Esophagus squamous epithelium (tissue), 5 donors: ENCODE measurements around the gene BAG3. TPM values are rescaled to one million over a fixed set of nuclear protein-coding genes. Genes with fewer than 3 reads are reported as not detected.

ENCODE experiments used
- DNase-seq: peaks from one replicate; lab custom pipeline; 2025; lab: John Stamatoyannopoulos, UW
- H3K27ac ChIP-seq, 4 donors: fragments of 200-600 bp; sonication (generic); one replicate each; pipeline ENCODE4 v1.5.1; 2016 to 2019; ENCODE audit warnings: mild to moderate bottlenecking in 1 of 4
- H3K27me3 ChIP-seq, 4 donors: fragments of 200-600 bp; sonication (generic); 1 replicate in 3 of 4; 2 replicates in 1 of 4; pipeline versions ENCODE4 v1.5.1 to v1.6.0; 2017 to 2021; ENCODE audit warnings: antibody characterized with exemption in 1 of 4
- H3K36me3 ChIP-seq, 3 donors: fragments of 200-600 bp; sonication (generic); one replicate each; pipeline ENCODE4 v1.5.1; 2016 to 2019
- H3K4me1 ChIP-seq, 3 donors: fragments of 200-600 bp; sonication (generic); one replicate each; pipeline ENCODE4 v1.5.1; 2017 to 2019
- H3K4me3 ChIP-seq, 4 donors: fragments of 200-600 bp; sonication (generic); 1 replicate in 3 of 4; 2 replicates in 1 of 4; pipeline ENCODE4 v1.5.1; 2016 to 2019; ENCODE audit warnings: mild to moderate bottlenecking in 2 of 4, moderate library complexity in 1 of 4
- H3K9me3 ChIP-seq, 3 donors: fragments of 200-600 bp; sonication (generic); one replicate each; pipeline ENCODE4 v1.5.1; 2016 to 2019
- CTCF ChIP-seq, 6 experiments: fragments of 450-650 bp in 4 of 6; fragments of 200-600 bp in 2 of 6; sonication (generic) in 2 of 6; IDR thresholded peaks; one replicate each; pipeline ENCODE4 v1.5.1; 2016 to 2019; ENCODE audit warnings: antibody characterized with exemption in 6 of 6, mild to moderate bottlenecking in 4 of 6, moderate library complexity in 4 of 6
- POLR2A ChIP-seq, 4 donors: fragments of 450-650 bp; IDR thresholded peaks; one replicate each; pipeline ENCODE4 v1.6.1; 2017; ENCODE audit warnings: antibody characterized with exemption in 4 of 4, mild to moderate bottlenecking in 4 of 4, moderate library complexity in 3 of 4
- WGBS, 2 donors: methylation state at CpG; one replicate each; pipeline ENCODE4 v1.1.5; 2018; 5-methylcytosine and 5-hydroxymethylcytosine counted together
- intact Hi-C: fragments of 100-400 bp; cut with DNase I; formaldehyde crosslinking; loops from one replicate; pipeline ENCODE4 v1.15.0; 2022
- total RNA-seq, 4 donors: library from RNA; depleted of rRNA; stranded (reverse); fragments of >200 nt; gene quantifications; one replicate each; pipeline ENCODE4 v1.1.0, GENCODE V29; 2016
- donor health status: DM: yes; HTN: yes; CAD: no.

Gene BAG3
- total RNA-seq, 4 donors from 2014 or later: 51.6 to 102 (median 57.2) TPM

GRCh38 chr10:119713744-119714483 lies 62.7 kb downstream of the BAG3 start:
- H3K27me3 ChIP-seq: no peaks in the 10 kb centered on the region
- H3K4me3 ChIP-seq: no peak overlapping the region
- H3K9me3 ChIP-seq: no peaks in the 10 kb centered on the region
- TF ChIP-seq POLR2A (IDR thresholded peaks at IDR 0.05): no peak
- TF ChIP-seq CTCF (IDR thresholded peaks at IDR 0.05): no peak
- no peak overlapping the region for H3K27ac ChIP-seq
- DNase-seq: no peak
- intact Hi-C loops: no loop called here
- no peaks in the 10 kb centered on the region for H3K36me3 ChIP-seq
- 49 to 58% methylated on average over 5 to 7 of the region's 7 CpGs for WGBS, 2 donors
- H3K4me1 ChIP-seq: peaks cover 0 to 6% (median 0%) of the 10 kb centered on the region in 3 donors

- intact Hi-C loops: no loop called here
- Histone ChIP-seq H3K27ac (no peak overlapping the region), H3K4me1 (peaks cover 0 to 6% (median 0%) of the 10 kb centered on the region in 3 donors), H3K4me3 (no peak overlapping the region), H3K36me3 (no peaks in the 10 kb centered on the region), H3K27me3 (no peaks in the 10 kb centered on the region), H3K9me3 (no peaks in the 10 kb centered on the region)
- DNase-seq: no peak
- no peak for TF ChIP-seq POLR2A (IDR thresholded peaks at IDR 0.05)
- TF ChIP-seq CTCF (IDR thresholded peaks at IDR 0.05): no peak
- 37 to 46% methylated on average over 2 of the region's 2 CpGs for WGBS, 2 donors
Measured at GRCh38 chr10:119714484-119714816, 63.3 kb downstream of the BAG3 start.

- no peak for DNase-seq
- 61 to 76% methylated on average over 7 of the region's 8 CpGs for WGBS, 2 donors
- Histone ChIP-seq H3K27ac (peak overlapping the region in 3 of 4 donors; percentile 22 to 36 (median 25)), H3K4me3 (no peak overlapping the region), H3K4me1 (peaks cover 0 to 6% (median 0%) of the 10 kb centered on the region in 3 donors), H3K36me3 (no peaks in the 10 kb centered on the region), H3K9me3 (no peaks in the 10 kb centered on the region), H3K27me3 (no peaks in the 10 kb centered on the region)
- no peak for TF ChIP-seq POLR2A (IDR thresholded peaks at IDR 0.05)
- TF ChIP-seq CTCF (IDR thresholded peaks at IDR 0.05): no peak
- intact Hi-C loops: no loop called here
Measured at GRCh38 chr10:119715628-119716505, 64.7 kb downstream of the BAG3 start.

- Histone ChIP-seq H3K27me3 (no peaks in the 10 kb centered on the region), H3K27ac (no peak overlapping the region), H3K9me3 (no peaks in the 10 kb centered on the region), H3K4me3 (no peak overlapping the region), H3K4me1 (peaks cover 6 to 36% (median 21%) of the 10 kb centered on the region in 3 donors), H3K36me3 (no peaks in the 10 kb centered on the region)
- WGBS, 2 donors: 82 to 92% methylated on average over 2 of the region's 2 CpGs
- TF ChIP-seq POLR2A (IDR thresholded peaks at IDR 0.05) (no peak), CTCF (IDR thresholded peaks at IDR 0.05) (no peak)
- no peak for DNase-seq
- intact Hi-C loops: no loop called here
Measured at GRCh38 chr10:119723161-119723560, 72.0 kb downstream of the BAG3 start.

GRCh38 chr10:119723624-119724023 lies 72.4 kb downstream of the BAG3 start:
- intact Hi-C loops: no loop called here
- Histone ChIP-seq H3K9me3 (no peaks in the 10 kb centered on the region), H3K36me3 (no peaks in the 10 kb centered on the region), H3K4me1 (peaks cover 6 to 40% (median 23%) of the 10 kb centered on the region in 3 donors), H3K27ac (no peak overlapping the region), H3K4me3 (no peak overlapping the region), H3K27me3 (no peaks in the 10 kb centered on the region)
- DNase-seq: no peak
- TF ChIP-seq CTCF (IDR thresholded peaks at IDR 0.05) (no peak), POLR2A (IDR thresholded peaks at IDR 0.05) (no peak)
- WGBS, 2 donors: 83 to 85% methylated on average over 3 of the region's 3 CpGs
